Glutamatergic neuron (in vitro differentiated cells): ENCODE results near the gene ASB1. TPM values are rescaled to one million over a fixed set of nuclear protein-coding genes. Genes with fewer than 3 reads are reported as not detected.

ENCODE experiments used
- DNase-seq: peaks from one replicate; pipeline ENCODE4 v3.0.0; 2022
- H3K27ac Mint-ChIP-seq: one replicate; pipeline ENCODE4 v1.8.0; 2020; ENCODE audit warnings: mild to moderate bottlenecking, mixed read lengths, inconsistent platforms; ENCODE audit not compliant: unreplicated experiment
- H3K27me3 Mint-ChIP-seq: one replicate; pipeline ENCODE4 v1.8.0; 2020; ENCODE audit warnings: mild to moderate bottlenecking, moderate library complexity, mixed read lengths, inconsistent platforms; ENCODE audit not compliant: unreplicated experiment
- H3K36me3 Mint-ChIP-seq: one replicate; pipeline ENCODE4 v1.8.0; 2020; ENCODE audit warnings: mild to moderate bottlenecking, mixed read lengths, inconsistent platforms; ENCODE audit not compliant: unreplicated experiment
- H3K4me1 Mint-ChIP-seq: one replicate; pipeline ENCODE4 v1.8.0; 2020; ENCODE audit warnings: mild to moderate bottlenecking, low read depth, mixed read lengths, inconsistent platforms; ENCODE audit not compliant: unreplicated experiment
- H3K4me3 Mint-ChIP-seq: one replicate; pipeline ENCODE4 v1.8.0; 2020; ENCODE audit warnings: mild to moderate bottlenecking, mixed read lengths, inconsistent platforms; ENCODE audit not compliant: unreplicated experiment
- H3K9me3 Mint-ChIP-seq: one replicate; pipeline ENCODE4 v1.8.0; 2020; ENCODE audit warnings: mild to moderate bottlenecking, moderate library complexity, mixed read lengths, inconsistent platforms; ENCODE audit not compliant: unreplicated experiment
- total RNA-seq: library from RNA; stranded (reverse); fragmentation: NEBNext Ultra II Directional; extraction: Animal tissue kit (Norgen Biotek cat#: 25700); gene quantifications from one replicate; pipeline ENCODE4 v1.2.1, GENCODE V29; 2021; ENCODE audit not compliant: unreplicated experiment
- TF ChIP-seq, protein P1 (sequence below): fragments of 200-600 bp; sonication (generic); IDR thresholded peaks from one replicate; pipeline ENCODE4 v1.5.0; 2021; ENCODE audit not compliant: partially characterized antibody, unreplicated experiment

ASB1 gene
- total RNA-seq, 1 donor from 2014 or later, result 36.1 TPM

GRCh38 chr2:238483021-238483420 lies 56.3 kb downstream of the ASB1 start:
- no peak overlapping the region for H3K4me3 Mint-ChIP-seq
- no peaks in the 10 kb centered on the region for H3K27me3 Mint-ChIP-seq
- TF ChIP-seq, protein P1, sequence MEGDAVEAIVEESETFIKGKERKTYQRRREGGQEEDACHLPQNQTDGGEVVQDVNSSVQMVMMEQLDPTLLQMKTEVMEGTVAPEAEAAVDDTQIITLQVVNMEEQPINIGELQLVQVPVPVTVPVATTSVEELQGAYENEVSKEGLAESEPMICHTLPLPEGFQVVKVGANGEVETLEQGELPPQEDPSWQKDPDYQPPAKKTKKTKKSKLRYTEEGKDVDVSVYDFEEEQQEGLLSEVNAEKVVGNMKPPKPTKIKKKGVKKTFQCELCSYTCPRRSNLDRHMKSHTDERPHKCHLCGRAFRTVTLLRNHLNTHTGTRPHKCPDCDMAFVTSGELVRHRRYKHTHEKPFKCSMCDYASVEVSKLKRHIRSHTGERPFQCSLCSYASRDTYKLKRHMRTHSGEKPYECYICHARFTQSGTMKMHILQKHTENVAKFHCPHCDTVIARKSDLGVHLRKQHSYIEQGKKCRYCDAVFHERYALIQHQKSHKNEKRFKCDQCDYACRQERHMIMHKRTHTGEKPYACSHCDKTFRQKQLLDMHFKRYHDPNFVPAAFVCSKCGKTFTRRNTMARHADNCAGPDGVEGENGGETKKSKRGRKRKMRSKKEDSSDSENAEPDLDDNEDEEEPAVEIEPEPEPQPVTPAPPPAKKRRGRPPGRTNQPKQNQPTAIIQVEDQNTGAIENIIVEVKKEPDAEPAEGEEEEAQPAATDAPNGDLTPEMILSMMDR, result no peak
- no peaks in the 10 kb centered on the region for H3K4me1 Mint-ChIP-seq
- no peaks in the 10 kb centered on the region for H3K9me3 Mint-ChIP-seq
- DNase-seq, result no peak
- peaks cover 5% of the 10 kb centered on the region for H3K36me3 Mint-ChIP-seq
- no peak overlapping the region for H3K27ac Mint-ChIP-seq

DNA sequence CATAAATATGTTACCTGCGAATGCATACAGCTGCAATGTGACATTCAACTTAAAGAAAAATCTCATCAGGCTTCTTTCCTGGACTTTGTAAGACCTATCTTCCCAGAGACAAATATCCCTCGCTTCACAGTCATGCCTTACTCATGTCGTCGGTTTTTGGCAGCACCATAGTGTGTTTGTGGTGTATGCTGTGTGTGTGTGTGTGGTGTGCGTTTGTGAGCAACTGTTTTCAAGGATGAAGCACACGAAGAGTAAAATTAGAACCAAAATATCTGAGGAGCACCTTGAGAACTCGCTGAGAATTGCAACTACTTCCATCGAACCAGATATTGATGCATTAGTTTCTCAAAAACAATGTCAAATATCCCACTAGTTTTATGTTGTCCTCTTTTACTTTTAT lies 56.9 kb downstream of the ASB1 start:
- DNase-seq, result no peak
- Mint-ChIP-seq H3K27me3 (no peaks in the 10 kb centered on the region), H3K36me3 (no peaks in the 10 kb centered on the region), H3K9me3 (no peaks in the 10 kb centered on the region), H3K4me3 (no peak overlapping the region), H3K27ac (no peak overlapping the region), H3K4me1 (no peaks in the 10 kb centered on the region)
- TF ChIP-seq, protein P1, result no peak

DNA sequence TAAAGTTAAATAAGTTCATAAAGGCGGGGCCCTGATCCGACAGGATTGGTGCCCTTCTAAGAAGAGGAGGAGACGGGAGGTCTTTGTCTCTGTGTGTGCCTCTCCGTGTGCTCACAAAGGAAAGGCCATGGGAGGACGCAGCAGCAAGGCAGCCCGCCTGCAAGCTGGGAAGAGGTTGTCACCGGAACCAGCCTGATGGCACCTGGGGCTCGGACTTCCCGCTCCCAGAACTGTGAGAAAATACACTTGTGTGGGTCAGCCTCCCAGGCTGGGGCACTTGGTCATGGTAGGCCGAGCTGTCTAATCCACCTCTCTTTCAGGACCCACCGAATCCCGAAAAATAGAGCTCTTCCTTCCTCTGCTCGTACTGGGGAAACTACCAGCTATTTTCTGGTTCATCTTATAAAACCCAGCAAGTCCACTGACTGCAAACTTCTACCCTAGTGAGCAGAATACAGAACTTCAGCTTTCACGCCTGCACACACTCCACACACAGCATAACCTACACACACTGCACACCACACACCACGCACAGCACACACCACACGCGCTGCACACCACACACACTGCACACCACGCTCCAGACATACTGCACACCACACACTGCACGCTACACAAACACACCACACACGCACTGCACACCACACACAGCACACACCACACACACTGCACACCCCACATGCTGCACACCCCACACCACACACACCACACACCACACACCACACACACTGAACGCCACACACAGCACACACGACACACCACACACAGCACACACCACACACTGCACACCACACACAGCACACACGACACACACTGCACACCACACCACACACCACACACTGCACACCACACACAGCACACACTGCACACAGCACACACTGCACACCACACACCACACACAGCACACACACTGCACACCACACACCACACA lies 58.1 kb downstream of the ASB1 start:
- H3K27me3 Mint-ChIP-seq, result no peaks in the 10 kb centered on the region
- H3K4me3 Mint-ChIP-seq, result no peak overlapping the region
- H3K27ac Mint-ChIP-seq, result no peak overlapping the region
- H3K4me1 Mint-ChIP-seq, result no peaks in the 10 kb centered on the region
- no peaks in the 10 kb centered on the region for H3K36me3 Mint-ChIP-seq
- H3K9me3 Mint-ChIP-seq, result no peaks in the 10 kb centered on the region
- TF ChIP-seq, protein P1, result no peak
- no peak for DNase-seq

DNA sequence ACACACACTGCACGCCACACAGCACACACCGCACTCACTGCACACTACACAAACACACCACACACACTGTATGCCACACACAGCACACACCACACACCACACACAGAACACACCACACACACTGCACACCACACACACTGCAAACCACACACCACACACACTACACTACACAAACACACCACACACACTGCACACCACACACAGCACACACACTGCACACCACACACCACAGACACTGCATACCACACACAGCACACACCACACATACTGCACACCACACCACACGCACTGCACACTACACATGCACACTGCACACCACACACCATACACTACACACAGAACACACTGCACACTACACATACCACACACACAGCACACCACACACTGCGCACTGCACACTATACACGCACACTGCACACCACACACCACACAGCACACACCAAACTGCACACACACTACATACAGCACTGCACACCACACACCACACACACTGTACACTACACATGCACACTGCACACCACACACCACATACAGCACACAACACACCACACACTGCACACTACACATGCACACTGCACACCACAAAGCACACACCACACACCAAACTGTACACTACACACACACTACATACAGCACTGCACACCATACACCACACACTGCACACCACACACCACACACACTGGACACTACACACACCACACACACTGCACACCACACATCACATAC lies 59.6 kb downstream of the ASB1 start:
- no peak for DNase-seq
- Mint-ChIP-seq H3K36me3 (no peaks in the 10 kb centered on the region), H3K4me1 (no peaks in the 10 kb centered on the region), H3K4me3 (no peak overlapping the region), H3K9me3 (no peaks in the 10 kb centered on the region), H3K27ac (no peak overlapping the region), H3K27me3 (no peaks in the 10 kb centered on the region)
- TF ChIP-seq, protein P1, result no peak

- no peaks in the 10 kb centered on the region for H3K4me1 Mint-ChIP-seq
- H3K36me3 Mint-ChIP-seq, result no peaks in the 10 kb centered on the region
- H3K27ac Mint-ChIP-seq, result no peak overlapping the region
- no peak for DNase-seq
- TF ChIP-seq, protein P1, result no peak
- no peak overlapping the region for H3K4me3 Mint-ChIP-seq
- no peaks in the 10 kb centered on the region for H3K27me3 Mint-ChIP-seq
- no peaks in the 10 kb centered on the region for H3K9me3 Mint-ChIP-seq
These were observed 60.4 kb downstream of the ASB1 start for GRCh38 chr2:238487134-238487533.
